Tongue (tissue), 2 donors: ENCODE measurements around the gene KDM4C. TPM values are rescaled to one million over a fixed set of nuclear protein-coding genes. Genes with fewer than 3 reads are reported as not detected.
A peak's percentile ranks its signal among the peaks of the same experiment; 100 is the strongest.

Experiments
- DNase-seq: peaks from one replicate; pipeline ENCODE4 v3.0.0-alpha.2; 2015
- total RNA-seq: library from RNA; depleted of rRNA; stranded (reverse); fragments of >200 nt; gene quantifications from one replicate; pipeline ENCODE4 v1.2.3, GENCODE V29; 2014

KDM4C gene
- total RNA-seq, 1 donor from 2014 or later: 51.6 TPM

GRCh38 chr9:6869081-6869948, 111.5 kb downstream of the KDM4C start:
- peak; percentile 38 for DNase-seq

- no peak for DNase-seq
Observed at GRCh38 chr9:6870149-6870548, 112.4 kb downstream of the KDM4C start.

DNA sequence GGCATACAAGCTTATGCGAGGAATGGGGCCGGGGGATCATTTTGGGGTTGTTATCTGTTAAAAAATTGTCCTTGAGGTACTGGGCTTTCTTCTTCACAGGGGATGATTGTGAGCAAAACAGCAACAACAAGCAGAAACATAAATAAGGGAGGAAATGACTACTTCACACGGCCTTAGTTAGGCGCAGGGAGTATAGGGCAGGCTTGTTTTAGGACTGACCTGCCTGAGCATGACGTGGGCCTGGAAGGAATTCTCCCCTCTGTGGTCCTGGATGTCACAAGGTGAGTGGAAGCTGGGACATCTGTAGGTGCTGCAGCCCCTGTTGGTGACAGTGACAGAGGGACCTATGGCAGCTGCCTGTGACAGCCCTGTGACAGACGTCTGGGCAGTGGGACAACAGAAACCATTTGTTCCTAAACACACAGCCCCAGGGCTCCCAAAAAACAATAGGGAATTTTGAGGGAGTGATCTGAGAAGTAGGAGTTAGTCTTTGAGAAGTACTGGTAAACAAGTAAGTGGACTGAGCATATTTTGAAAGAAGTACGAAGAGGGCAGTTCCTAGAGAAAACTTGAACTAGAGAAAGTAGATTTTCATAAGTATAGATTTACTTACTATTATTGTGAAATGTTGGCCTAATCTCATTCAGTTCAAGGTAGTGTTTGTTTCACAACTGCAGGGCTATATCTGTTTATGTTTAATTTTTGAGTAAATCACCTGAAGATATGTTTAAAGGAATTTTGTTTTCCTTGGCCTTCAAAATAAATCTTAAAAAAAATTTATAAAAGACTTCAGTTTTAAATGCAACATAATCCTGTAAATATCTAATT, 113.1 kb downstream of the KDM4C start:
- no peak for DNase-seq

GRCh38 chr9:6873857-6874256, 116.1 kb downstream of the KDM4C start:
- DNase-seq: no peak

DNA sequence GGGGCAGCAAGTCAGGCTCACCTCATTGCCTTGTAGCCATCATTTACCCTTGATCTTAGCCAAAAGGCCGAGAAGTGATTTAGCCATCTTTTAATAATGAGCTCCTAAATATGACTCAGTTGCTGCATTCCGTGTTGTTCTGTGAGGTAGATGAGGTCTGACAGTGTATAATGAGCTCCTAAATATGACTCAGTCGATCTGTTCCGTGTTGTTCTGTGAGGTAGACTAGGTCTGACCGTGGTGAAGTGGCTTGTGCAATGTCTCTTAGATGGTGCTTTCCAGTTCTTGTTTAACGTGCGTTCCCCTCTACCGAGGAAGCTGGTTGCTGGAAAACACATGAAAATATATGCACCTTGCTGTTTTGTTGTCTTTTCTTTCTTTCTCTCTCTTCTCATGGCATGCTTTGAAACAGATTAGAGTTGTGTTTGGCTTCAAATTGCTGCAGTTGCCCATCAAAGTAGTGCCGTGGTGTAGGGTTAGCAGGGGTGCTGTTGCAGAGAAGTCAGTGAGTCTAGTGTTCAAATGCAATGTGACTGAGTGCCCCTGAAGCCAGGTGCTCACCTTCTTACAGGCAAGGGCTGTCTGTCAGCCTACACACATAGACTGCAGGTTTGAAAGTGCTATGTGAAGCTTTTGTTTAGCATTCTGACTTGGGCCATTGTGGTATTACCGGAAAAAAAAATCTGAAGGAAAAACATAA, 118.6 kb downstream of the KDM4C start:
- no peak for DNase-seq

DNA sequence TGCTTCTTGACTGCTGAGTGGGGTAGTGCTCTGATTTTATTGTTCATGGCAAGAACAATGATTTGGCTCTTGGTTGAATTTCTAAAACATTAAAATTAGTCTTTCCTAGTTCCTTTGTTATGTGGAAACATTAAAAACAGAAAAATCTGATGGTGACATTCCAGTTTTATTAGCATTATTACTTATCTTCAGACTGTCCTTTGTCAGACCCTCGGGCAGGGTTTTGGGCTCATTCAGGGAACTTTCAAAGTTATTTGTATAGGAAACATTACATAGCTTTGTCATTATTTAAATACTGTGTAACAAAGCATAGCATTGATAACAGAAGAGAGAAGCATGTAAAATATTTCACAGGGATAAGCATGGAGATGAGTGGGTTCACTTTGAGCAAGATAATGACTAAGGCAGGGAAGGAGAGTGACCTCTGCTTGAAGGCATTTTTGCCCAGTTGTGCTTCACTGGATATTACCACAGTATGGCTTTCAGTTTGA, 119.9 kb downstream of the KDM4C start:
- DNase-seq: no peak

DNA sequence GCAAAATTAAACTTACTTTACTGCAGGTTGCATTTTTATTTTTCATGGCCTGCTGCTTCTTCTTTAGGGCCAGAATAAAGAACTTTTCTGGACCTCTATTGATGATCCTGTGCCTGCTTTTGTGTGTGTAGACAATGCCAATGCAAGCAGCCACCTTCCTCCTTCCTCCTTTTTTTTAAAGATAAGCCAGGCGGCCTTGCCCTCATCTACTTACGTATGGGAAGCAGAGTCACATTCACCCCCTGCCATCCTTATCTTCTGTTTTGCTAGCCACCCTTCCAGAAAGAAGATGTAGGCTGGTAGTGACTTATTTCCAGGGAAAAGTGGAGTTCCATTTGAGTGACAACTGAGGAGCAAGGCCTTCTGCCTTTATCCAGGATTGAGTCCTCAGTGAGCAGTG, 122.9 kb downstream of the KDM4C start:
- no peak for DNase-seq

GRCh38 chr9:6884101-6884500, 126.3 kb downstream of the KDM4C start:
- DNase-seq: no peak

DNA sequence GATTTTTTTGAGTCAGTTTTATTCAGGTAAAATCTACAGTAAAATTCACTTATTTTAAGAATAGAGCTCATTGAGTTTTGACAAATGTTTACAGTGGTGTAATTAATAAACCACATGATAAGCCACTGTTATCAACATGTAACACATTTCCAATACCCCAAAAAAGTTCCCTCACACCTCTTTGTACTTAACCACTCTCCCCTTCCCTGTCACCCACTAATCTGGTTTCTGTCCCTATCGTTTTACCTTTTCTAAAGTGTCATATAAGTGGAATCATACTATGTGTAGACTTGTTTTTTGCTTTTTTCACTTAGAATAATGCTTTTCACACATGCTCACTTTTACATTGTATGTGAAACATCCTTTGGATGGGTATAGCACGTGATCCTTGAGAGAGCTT, 127.2 kb downstream of the KDM4C start:
- DNase-seq: no peak

DNA sequence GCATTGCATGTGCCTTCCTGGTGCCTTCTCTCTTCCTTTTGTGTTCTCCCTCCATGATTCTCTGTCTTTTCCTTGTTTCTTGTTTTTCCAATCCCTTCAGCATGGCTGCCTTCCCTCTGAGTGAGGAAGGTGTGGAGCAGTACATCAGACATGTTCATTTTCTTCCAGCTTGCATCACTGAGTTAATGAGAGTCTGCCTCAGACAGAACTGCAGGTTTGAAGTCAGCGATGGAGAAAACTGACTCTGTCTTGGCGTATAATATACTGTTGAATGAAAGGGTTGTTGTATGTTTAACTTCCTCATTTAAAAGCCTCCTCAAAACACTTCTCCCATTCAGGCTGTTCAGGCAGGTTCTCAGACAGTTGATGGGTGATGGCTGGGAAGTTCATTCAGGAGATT, 129.3 kb downstream of the KDM4C start:
- DNase-seq: no peak

GRCh38 chr9:6889868-6890267, 132.1 kb downstream of the KDM4C start:
- DNase-seq: no peak

DNA sequence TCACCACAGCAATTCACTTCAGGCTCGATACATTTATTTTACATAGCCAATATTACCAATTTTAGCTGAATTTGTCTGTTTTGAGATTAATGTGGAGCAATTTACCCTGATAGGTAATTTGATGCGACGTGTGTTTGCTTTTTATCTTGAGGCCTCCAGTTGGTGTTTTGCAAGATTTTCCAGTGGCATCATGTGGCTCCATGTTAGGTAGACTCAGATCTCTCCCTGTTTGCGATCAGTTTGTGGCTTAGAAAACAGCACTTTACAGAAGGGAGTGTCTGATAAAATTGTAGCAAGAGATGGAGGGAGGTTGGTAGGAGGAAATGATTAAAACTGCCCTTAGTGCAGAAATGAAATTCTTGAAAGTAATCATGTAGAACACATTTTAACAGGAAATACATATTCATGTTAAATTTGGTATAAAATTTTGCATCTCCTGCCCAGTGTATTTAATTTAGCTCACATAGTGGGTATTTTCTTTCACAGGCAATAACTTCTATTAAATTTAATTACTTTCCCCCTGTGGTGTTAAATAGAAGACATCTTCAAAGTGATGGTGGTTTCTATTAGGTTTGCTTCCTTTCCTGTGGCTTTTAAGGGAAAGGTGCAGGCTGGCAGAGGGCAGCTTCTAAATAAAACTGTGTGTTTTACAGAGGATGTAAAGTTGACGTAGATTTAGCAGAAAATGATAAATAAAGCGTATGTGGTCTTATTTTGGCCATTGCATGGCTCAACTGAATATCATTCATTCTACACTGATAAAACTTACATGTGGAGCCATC, 135.8 kb downstream of the KDM4C start:
- DNase-seq: no peak

DNA sequence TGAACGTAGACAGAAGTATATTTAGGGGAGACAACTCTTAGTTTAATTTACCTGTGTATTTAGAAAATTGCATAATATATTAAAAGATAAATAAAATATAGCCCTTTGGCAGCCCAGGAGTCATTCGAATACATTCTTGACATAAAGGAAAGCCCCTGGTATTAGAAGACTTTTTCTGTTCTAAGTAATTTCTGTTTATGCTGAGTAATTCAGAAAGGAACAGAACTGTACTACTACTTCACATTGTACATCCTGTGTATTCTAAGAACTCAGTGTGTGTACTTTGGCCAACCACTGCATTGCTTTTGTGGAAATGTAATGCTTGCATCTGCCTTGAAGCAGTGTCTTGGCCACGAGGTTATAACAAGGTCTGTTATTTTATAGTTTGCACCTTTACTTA, 136.4 kb downstream of the KDM4C start:
- no peak for DNase-seq

- DNase-seq: no peak
Observed at GRCh38 chr9:6895754-6896153, 138.0 kb downstream of the KDM4C start.

GRCh38 chr9:6896562-6896961, 138.8 kb downstream of the KDM4C start:
- DNase-seq: no peak

- DNase-seq: no peak
Observed at GRCh38 chr9:6897207-6897822, 139.5 kb downstream of the KDM4C start.

GRCh38 chr9:6897898-6898302, 140.1 kb downstream of the KDM4C start:
- DNase-seq: peak; percentile 31

GRCh38 chr9:6899274-6899673, 141.5 kb downstream of the KDM4C start:
- no peak for DNase-seq

DNA sequence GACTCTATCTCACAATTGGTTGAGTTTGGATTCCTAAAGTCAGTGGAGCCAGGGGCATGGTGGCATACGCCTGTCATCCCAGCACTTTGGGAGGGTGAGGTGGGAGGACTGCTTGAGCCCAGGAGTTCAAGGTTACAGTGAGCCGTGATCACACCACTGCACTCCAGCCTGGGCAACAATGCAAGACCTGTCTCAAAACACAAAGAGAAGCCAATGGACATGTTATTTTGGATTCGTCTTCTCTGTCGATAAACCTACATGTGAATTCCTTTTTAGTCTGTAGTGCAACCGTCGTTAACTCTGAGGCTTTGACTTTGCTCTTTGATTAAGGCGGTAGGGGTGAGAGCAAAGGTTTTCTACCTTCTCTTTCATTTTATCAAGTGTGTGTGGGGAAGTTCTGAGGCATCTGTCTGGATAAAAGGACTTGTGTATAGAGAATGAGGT, 142.7 kb downstream of the KDM4C start:
- no peak for DNase-seq

DNA sequence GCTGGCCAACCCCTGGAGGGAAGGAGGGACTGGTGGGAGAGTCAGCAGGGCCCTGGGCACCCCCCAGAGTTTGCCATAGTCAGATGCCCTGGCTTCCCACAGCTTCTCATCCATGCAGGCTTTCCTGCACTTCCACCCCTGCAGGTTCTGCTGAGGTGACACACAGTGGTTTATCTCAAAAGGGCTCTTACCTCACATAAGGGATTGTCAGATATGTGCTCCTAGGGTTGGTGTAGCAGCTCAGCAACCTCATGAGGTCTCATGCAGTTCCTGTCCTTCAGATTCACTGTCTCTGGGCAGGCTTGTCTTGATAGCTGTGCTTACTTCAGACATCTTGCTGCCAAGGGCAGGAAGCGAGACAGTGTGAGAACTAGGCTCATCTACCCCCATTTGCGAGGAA, 143.4 kb downstream of the KDM4C start:
- DNase-seq: no peak

DNA sequence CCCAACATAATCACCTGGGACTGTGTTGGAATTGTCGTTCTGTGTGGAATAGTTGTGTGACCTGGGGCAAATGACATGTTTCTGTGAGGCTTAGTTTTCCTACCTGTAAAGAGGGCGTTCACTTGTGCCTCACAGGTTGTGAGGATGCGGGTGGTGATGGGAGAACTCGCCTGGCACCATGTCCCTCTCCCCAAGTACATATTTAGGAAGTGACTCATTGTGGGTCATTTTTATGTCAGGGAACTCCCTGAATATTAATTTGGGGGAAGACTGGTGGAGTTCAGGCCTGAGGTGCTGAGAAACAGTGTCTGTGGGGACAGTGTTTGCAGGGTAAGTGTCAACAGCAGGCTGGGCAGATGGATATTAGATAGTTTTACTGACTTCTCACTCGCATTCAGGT, 144.7 kb downstream of the KDM4C start:
- no peak for DNase-seq
